HCT116 (cell line): ENCODE results near the gene PNPLA6. TPM values are rescaled to one million over a fixed set of nuclear protein-coding genes. Genes with fewer than 3 reads are reported as not detected.

Source experiments
- ATAC-seq: fragments of 200-7000 bp; cut with Tn5 transposase; 2 replicates; pipeline ENCODE4 v1.9.1; 2020; ENCODE audit warnings: mild to moderate bottlenecking, moderate library complexity
- BruUV-seq: library from RNA; stranded (reverse); fragments of 400-500 nt; replicated peaks from 2 replicates; lab custom pipeline; 2021; lab: Mats Ljungman, UMichigan
- CTCF ChIA-PET: fragments of 300-600 bp; sonication (Branson Sonifier 250); formaldehyde crosslinking; loops from one replicate; lab custom pipeline; 2021; ENCODE audit warnings: antibody characterized with exemption; lab: Charles Lee
- POLR2A ChIA-PET: fragments of 300-600, 350-600 bp; sonication (Branson Sonifier 250); formaldehyde crosslinking; loops from one replicate; lab custom pipeline; 2021; ENCODE audit warnings: antibody characterized with exemption; lab: Charles Lee
- RAD21 ChIA-PET, 2 experiments: fragments of 300-600 bp; sonication (Branson Sonifier 250); formaldehyde crosslinking; loops; one replicate each; lab custom pipeline; 2023; ENCODE audit warnings: low total read pairs in 2 of 2; ENCODE audit not compliant: uncharacterized antibody in 2 of 2, unreplicated experiment in 2 of 2, low non-redundant PET in 1 of 2; lab: Charles Lee
- DNase-seq: peaks from one replicate; pipeline ENCODE4 v3.0.0-alpha.2; 2010; ENCODE audit warnings: low read depth, low spot score
- H2AFZ ChIP-seq: fragments of 200-600 bp; shearing (Covaris generic), sonication (generic); 2 replicates; pipeline ENCODE4 v1.6.1; 2017; ENCODE audit warnings: low read depth, mixed run types, mixed read lengths, antibody characterized with exemption, low read length; ENCODE audit not compliant: poor library complexity, severe bottlenecking
- H3K27ac ChIP-seq: 2 replicates; pipeline ENCODE4 v1.5.1; 2012; ENCODE audit warnings: low read depth, low read length
- H3K27me3 ChIP-seq: fragments of 200-600 bp; sonication (generic); 2 replicates; pipeline ENCODE4 v1.6.1; 2016; ENCODE audit warnings: mixed run types, low read length, mixed read lengths; ENCODE audit not compliant: insufficient read depth
- H3K36me3 ChIP-seq, 2 experiments: fragments of 200-500 bp in 1 of 2; fragments of 200-600 bp in 1 of 2; sonication (Bioruptor generic) in 1 of 2; sonication (generic) in 1 of 2; 2 replicates each; pipeline versions ENCODE4 v1.5.1 to v1.6.1; 2014 to 2016; ENCODE audit warnings: low read length in 2 of 2, inconsistent platforms in 1 of 2, mixed read lengths in 1 of 2, mixed run types in 1 of 2; ENCODE audit not compliant: insufficient read depth in 2 of 2, control insufficient read depth in 1 of 2
- H3K4me1 ChIP-seq, 2 experiments: fragments of 200-600 bp in 1 of 2; sonication (generic) in 1 of 2; 2 replicates each; pipeline versions ENCODE4 v1.5.1 to v1.6.1; 2012 to 2017; ENCODE audit warnings: low read length in 2 of 2, inconsistent platforms in 1 of 2, mild to moderate bottlenecking in 1 of 2, mixed read lengths in 1 of 2, mixed run types in 1 of 2, moderate library complexity in 1 of 2; ENCODE audit not compliant: insufficient read depth in 2 of 2, control insufficient read depth in 1 of 2
- H3K4me2 ChIP-seq: fragments of 200-600 bp; sonication (generic); 2 replicates; pipeline ENCODE4 v1.6.1; 2017; ENCODE audit warnings: mixed run types, low read length, mixed read lengths
- H3K4me3 ChIP-seq, 2 experiments: fragments of 200-600 bp in 1 of 2; sonication (generic) in 1 of 2; replicated peaks in 1 of 2; 2 replicates each; pipeline ENCODE4 v1.5.1; 2011 to 2016; ENCODE audit warnings: low read length in 2 of 2, control low read depth in 1 of 2, low read depth in 1 of 2, mild to moderate bottlenecking in 1 of 2, mixed read lengths in 1 of 2, mixed run types in 1 of 2
- H3K79me2 ChIP-seq: fragments of 200-600 bp; sonication (generic); 2 replicates; pipeline ENCODE4 v1.6.1; 2017; ENCODE audit warnings: mild to moderate bottlenecking, mixed run types, low read length, moderate library complexity, mixed read lengths; ENCODE audit not compliant: insufficient read depth
- H3K9ac ChIP-seq: fragments of 200-600 bp; sonication (generic); 2 replicates; pipeline ENCODE4 v1.6.1; 2016; ENCODE audit warnings: low read length, mixed read lengths
- H3K9me2 ChIP-seq: fragments of 200-600 bp; sonication (generic), shearing (Covaris generic); 2 replicates; pipeline ENCODE4 v1.6.1; 2017; ENCODE audit warnings: mixed run types, mild to moderate bottlenecking, moderate library complexity; ENCODE audit not compliant: insufficient read depth
- H3K9me3 ChIP-seq, 2 experiments: fragments of 200-500 bp in 1 of 2; fragments of 200-600 bp in 1 of 2; sonication (Bioruptor generic) in 1 of 2; sonication (generic) in 1 of 2; 2 replicates each; pipeline ENCODE4 v1.6.1; 2014 to 2017; ENCODE audit warnings: low read length in 2 of 2, mixed read lengths in 2 of 2, inconsistent platforms in 1 of 2, low read depth in 1 of 2, mild to moderate bottlenecking in 1 of 2, mixed run types in 1 of 2, moderate library complexity in 1 of 2; ENCODE audit not compliant: control insufficient read depth in 1 of 2, insufficient read depth in 1 of 2
- H4K20me1 ChIP-seq: fragments of 200-600 bp; sonication (generic), shearing (Covaris generic); 2 replicates; pipeline ENCODE4 v1.6.1; 2017; ENCODE audit warnings: mixed run types, mild to moderate bottlenecking, moderate library complexity; ENCODE audit not compliant: insufficient read depth
- CBX3 ChIP-seq: IDR thresholded peaks from 2 replicates; pipeline ENCODE4 v1.6.1; 2012; ENCODE audit warnings: low read depth
- CEBPB ChIP-seq: IDR thresholded peaks from 2 replicates; pipeline ENCODE4 v1.6.1; 2012; ENCODE audit warnings: low read depth
- EGR1 ChIP-seq: IDR thresholded peaks from 2 replicates; pipeline ENCODE4 v1.6.1; 2012; ENCODE audit warnings: low read depth
- ELF1 ChIP-seq: IDR thresholded peaks from 2 replicates; pipeline ENCODE4 v1.6.1; 2012; ENCODE audit warnings: low read depth, borderline replicate concordance
- EZH2phosphoT487 ChIP-seq: fragments of 200-600 bp; IDR thresholded peaks from 2 replicates; pipeline ENCODE4 v1.6.1; 2018; ENCODE audit warnings: antibody characterized with exemption, borderline replicate concordance
- MAX ChIP-seq: IDR thresholded peaks from 2 replicates; pipeline ENCODE4 v1.6.1; 2012
- POLR2A ChIP-seq: IDR thresholded peaks from 2 replicates; pipeline ENCODE4 v1.7.0; 2011; ENCODE audit warnings: borderline replicate concordance; ENCODE audit not compliant: insufficient read depth, insufficient read length; ENCODE audit errors: extremely low read depth
- POLR2AphosphoS5 ChIP-seq: IDR thresholded peaks from 2 replicates; pipeline ENCODE4 v1.6.1; 2011; ENCODE audit warnings: mild to moderate bottlenecking, low read depth, low read length, moderate library complexity
- RAD21 ChIP-seq: IDR thresholded peaks from 2 replicates; pipeline ENCODE4 v1.6.1; 2012; ENCODE audit warnings: low read depth, mild to moderate bottlenecking
- SIN3A ChIP-seq: IDR thresholded peaks from 2 replicates; pipeline ENCODE4 v1.6.1; 2012; ENCODE audit warnings: low read depth
- SP1 ChIP-seq: IDR thresholded peaks from 2 replicates; pipeline ENCODE4 v1.6.1; 2012; ENCODE audit warnings: low read depth
- SRF ChIP-seq: IDR thresholded peaks from 2 replicates; pipeline ENCODE4 v1.6.1; 2012; ENCODE audit warnings: low read depth
- TCF7L2 ChIP-seq: IDR thresholded peaks from 2 replicates; pipeline ENCODE4 v1.7.0; 2011; ENCODE audit warnings: borderline replicate concordance, inconsistent platforms; ENCODE audit not compliant: insufficient read depth, insufficient read length; ENCODE audit errors: extremely low read depth
- ZBTB33 ChIP-seq: IDR thresholded peaks from 2 replicates; pipeline ENCODE4 v1.6.1; 2011; ENCODE audit warnings: mild to moderate bottlenecking, low read length, moderate library complexity; ENCODE audit not compliant: insufficient replicate concordance; ENCODE audit errors: extremely low read depth
- ZFX ChIP-seq: fragments of 450-650 bp; IDR thresholded peaks from 2 replicates; pipeline ENCODE4 v1.6.1; 2017
- ZNF274 ChIP-seq: fragments of 200-500 bp; sonication (Bioruptor generic); IDR thresholded peaks from 2 replicates; pipeline ENCODE4 v1.6.1; 2014; ENCODE audit warnings: mild to moderate bottlenecking, low read depth, low read length, inconsistent platforms
- intact Hi-C: fragments of 100-400 bp; cut with micrococcal nuclease; formaldehyde crosslinking; loops from 2 replicates; pipeline ENCODE4 v1.10.0; 2022
- total RNA-seq: library from RNA; stranded (reverse); gene quantifications from one replicate; pipeline ENCODE4 v1.2.1, GENCODE V29; 2021; ENCODE audit not compliant: unreplicated experiment
- TF ChIP-seq, protein P1 (sequence below): IDR thresholded peaks from 2 replicates; pipeline ENCODE4 v1.6.1; 2012; ENCODE audit warnings: low read depth
- TF ChIP-seq, protein P2 (sequence below): IDR thresholded peaks from 2 replicates; pipeline ENCODE4 v1.6.1; 2012
- TF ChIP-seq, protein P3 (sequence below), 3 experiments: fragments of 200-600 bp in 1 of 3; sonication (generic) in 1 of 3; IDR thresholded peaks in 2 of 3; conservative IDR thresholded peaks in 1 of 3; 2 replicates each; pipeline ENCODE4 v1.5.1; 2012 to 2017; ENCODE audit warnings: low read depth in 2 of 3, low read length in 2 of 3, antibody characterized with exemption in 1 of 3, borderline replicate concordance in 1 of 3, control low read depth in 1 of 3, mild to moderate bottlenecking in 1 of 3, mixed read lengths in 1 of 3, mixed run types in 1 of 3, moderate library complexity in 1 of 3; ENCODE audit not compliant: insufficient read depth in 1 of 3

Gene PNPLA6
- total RNA-seq, 1 experiment from 2014 or later: 159 TPM

- peaks cover 4% of the 10 kb centered on the region; the same call in 1 of the 2 replicates for H3K79me2 ChIP-seq
- BruUV-seq: no TSS peak
- no peak overlapping the region for H3K4me3 ChIP-seq
- H4K20me1 ChIP-seq: no peaks in the 10 kb centered on the region
- no peaks in the 10 kb centered on the region for H3K9me2 ChIP-seq
- no peak for DNase-seq
- no peaks in the 10 kb centered on the region for H3K9me3 ChIP-seq
- CTCF ChIA-PET: no interaction called here
- intact Hi-C loops: no loop called here
- RAD21 ChIA-PET: no interaction called here
- TF ChIP-seq SRF (no peak), RAD21 (no peak), SIN3A (no peak), ELF1 (no peak), EZH2phosphoT487 (no peak), ZNF274 (no peak), TCF7L2 (no peak), POLR2AphosphoS5 (no peak; the same call in 1 of the 2 replicates), CEBPB (no peak), ZFX (no peak), SP1 (no peak), CBX3 (no peak), ZBTB33 (no peak), EGR1 (no peak), POLR2A (no peak), MAX (no peak)
- TF ChIP-seq, protein P1, sequence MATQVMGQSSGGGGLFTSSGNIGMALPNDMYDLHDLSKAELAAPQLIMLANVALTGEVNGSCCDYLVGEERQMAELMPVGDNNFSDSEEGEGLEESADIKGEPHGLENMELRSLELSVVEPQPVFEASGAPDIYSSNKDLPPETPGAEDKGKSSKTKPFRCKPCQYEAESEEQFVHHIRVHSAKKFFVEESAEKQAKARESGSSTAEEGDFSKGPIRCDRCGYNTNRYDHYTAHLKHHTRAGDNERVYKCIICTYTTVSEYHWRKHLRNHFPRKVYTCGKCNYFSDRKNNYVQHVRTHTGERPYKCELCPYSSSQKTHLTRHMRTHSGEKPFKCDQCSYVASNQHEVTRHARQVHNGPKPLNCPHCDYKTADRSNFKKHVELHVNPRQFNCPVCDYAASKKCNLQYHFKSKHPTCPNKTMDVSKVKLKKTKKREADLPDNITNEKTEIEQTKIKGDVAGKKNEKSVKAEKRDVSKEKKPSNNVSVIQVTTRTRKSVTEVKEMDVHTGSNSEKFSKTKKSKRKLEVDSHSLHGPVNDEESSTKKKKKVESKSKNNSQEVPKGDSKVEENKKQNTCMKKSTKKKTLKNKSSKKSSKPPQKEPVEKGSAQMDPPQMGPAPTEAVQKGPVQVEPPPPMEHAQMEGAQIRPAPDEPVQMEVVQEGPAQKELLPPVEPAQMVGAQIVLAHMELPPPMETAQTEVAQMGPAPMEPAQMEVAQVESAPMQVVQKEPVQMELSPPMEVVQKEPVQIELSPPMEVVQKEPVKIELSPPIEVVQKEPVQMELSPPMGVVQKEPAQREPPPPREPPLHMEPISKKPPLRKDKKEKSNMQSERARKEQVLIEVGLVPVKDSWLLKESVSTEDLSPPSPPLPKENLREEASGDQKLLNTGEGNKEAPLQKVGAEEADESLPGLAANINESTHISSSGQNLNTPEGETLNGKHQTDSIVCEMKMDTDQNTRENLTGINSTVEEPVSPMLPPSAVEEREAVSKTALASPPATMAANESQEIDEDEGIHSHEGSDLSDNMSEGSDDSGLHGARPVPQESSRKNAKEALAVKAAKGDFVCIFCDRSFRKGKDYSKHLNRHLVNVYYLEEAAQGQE: no peak
- TF ChIP-seq, protein P2, sequence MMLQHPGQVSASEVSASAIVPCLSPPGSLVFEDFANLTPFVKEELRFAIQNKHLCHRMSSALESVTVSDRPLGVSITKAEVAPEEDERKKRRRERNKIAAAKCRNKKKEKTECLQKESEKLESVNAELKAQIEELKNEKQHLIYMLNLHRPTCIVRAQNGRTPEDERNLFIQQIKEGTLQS: no peak
- TF ChIP-seq, protein P3, sequence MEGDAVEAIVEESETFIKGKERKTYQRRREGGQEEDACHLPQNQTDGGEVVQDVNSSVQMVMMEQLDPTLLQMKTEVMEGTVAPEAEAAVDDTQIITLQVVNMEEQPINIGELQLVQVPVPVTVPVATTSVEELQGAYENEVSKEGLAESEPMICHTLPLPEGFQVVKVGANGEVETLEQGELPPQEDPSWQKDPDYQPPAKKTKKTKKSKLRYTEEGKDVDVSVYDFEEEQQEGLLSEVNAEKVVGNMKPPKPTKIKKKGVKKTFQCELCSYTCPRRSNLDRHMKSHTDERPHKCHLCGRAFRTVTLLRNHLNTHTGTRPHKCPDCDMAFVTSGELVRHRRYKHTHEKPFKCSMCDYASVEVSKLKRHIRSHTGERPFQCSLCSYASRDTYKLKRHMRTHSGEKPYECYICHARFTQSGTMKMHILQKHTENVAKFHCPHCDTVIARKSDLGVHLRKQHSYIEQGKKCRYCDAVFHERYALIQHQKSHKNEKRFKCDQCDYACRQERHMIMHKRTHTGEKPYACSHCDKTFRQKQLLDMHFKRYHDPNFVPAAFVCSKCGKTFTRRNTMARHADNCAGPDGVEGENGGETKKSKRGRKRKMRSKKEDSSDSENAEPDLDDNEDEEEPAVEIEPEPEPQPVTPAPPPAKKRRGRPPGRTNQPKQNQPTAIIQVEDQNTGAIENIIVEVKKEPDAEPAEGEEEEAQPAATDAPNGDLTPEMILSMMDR (IDR thresholded peaks at IDR 0.05 in 2 of 3, conservative IDR thresholded peaks at IDR 0.05 in 1 of 3; ENCODE audit: borderline replicate concordance in 1 of 3, insufficient read depth in 1 of 3, low read depth in 2 of 3, low read length in 2 of 3): no peak
- POLR2A ChIA-PET: interaction anchor here (0.8 kb wide), 1 partner anchor 13 kb away, joined by 3 read pairs; no protein-coding TSS in a partner anchor
- no peak overlapping the region for H2AFZ ChIP-seq
- H3K4me2 ChIP-seq: no peak overlapping the region
- no peak overlapping the region for H3K9ac ChIP-seq
- peaks cover 14 to 28% of the 10 kb centered on the region in 2 experiments for H3K4me1 ChIP-seq
- H3K27me3 ChIP-seq: no peaks in the 10 kb centered on the region
- no peaks in the 10 kb centered on the region for H3K36me3 ChIP-seq
- ATAC-seq: no peak
- H3K27ac ChIP-seq: no peak overlapping the region
Observed at GRCh38 chr19:7520131-7521051, 15.1 kb upstream of the PNPLA6 start.
